Measurements from ENCODE around the gene SLC7A10.

SLC7A10 gene

DNA sequence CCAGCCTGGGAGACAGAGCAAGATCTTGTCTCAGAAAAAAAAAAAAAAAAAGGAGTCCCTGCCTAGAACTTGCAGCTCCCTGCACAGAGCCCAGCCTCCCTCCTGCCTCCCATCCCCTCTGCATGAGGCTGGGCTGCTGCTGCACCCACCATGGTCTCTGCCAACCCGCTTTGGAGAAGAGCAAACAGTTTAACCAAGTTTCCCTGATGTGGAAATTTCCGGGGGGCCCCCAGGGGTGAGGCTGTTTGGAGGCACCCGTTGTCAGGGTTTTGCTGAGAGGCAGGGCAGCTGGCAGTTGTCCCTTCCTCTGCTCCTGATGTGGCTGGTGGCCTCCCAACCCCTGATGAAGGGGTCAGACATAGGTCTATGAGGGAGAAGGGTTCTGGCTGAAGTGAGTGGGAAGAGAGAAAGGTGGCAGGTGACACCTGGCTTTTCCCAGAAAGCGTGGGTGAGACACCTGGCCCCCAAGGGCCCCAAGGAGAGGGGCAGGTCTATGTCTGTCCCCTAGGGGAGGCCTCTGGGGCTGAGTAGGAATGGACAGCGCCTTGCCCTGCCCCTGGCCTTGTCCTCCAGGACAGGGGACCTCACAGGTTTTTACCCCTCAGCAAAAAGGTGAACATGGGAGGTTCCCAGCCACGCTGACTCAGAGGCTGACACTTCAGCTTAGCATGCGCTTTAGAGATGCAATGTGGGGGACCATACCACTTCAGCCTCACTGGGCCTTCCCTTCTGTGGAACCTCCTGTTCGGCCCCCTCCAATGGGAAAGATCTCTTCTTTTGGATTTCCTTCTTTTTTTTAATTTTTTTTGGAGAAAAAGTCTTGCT lies 26.0 kb downstream of the SLC7A10 start:
- no peak overlapping the region for H3K27ac ChIP-seq (ENCODE audit: low read depth, low read length, severe bottlenecking)
- WGBS, 2 experiments (ENCODE audit: insufficient coverage in 2 of 2), result 79 to 93% methylated on average over 6 to 8 of the region's 8 CpGs
- H3K4me3 ChIP-seq (ENCODE audit: extremely low read depth, insufficient read depth, low read length, poor library complexity, severe bottlenecking), result no peak overlapping the region
- no peaks in the 10 kb centered on the region for H3K9me3 ChIP-seq (ENCODE audit: control insufficient read depth, low read length)
- peaks cover 28% of the 10 kb centered on the region for H3K36me3 ChIP-seq (ENCODE audit: control insufficient read depth, insufficient read depth, low read length)
- H3K4me1 ChIP-seq (ENCODE audit: control insufficient read depth, insufficient read depth, low read length, poor library complexity, severe bottlenecking), result no peaks in the 10 kb centered on the region

DNA sequence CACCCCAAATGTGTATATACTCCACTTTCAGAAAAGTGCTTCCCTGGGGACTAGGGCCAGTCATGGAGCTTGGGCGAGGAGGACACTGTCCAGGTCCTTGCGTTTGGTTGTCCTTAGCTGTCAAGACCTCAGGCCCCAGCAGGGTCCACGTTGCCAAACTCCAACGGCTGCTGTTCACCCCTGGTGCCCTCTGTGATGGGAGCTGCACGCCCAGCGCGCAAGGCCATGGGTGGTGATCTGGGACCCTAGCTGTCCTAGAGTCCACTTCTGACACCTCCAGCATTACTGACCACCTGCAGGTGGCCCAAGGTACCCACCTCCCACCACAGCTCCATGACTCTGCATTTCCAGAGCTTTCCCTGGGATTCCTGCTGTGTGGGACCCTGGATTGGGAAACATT lies 27.5 kb downstream of the SLC7A10 start:
- Histone ChIP-seq H3K9me3 (ENCODE audit: control insufficient read depth, low read length) (no peaks in the 10 kb centered on the region), H3K4me1 (ENCODE audit: control insufficient read depth, insufficient read depth, low read length, poor library complexity, severe bottlenecking) (no peaks in the 10 kb centered on the region), H3K36me3 (ENCODE audit: control insufficient read depth, insufficient read depth, low read length) (peaks cover 18% of the 10 kb centered on the region), H3K27ac (ENCODE audit: low read depth, low read length, severe bottlenecking) (no peak overlapping the region), H3K4me3 (ENCODE audit: extremely low read depth, insufficient read depth, low read length, poor library complexity, severe bottlenecking) (no peak overlapping the region)
- 88 to 97% methylated on average over 6 to 7 of the region's 7 CpGs for WGBS, 2 experiments (ENCODE audit: insufficient coverage in 2 of 2)

DNA sequence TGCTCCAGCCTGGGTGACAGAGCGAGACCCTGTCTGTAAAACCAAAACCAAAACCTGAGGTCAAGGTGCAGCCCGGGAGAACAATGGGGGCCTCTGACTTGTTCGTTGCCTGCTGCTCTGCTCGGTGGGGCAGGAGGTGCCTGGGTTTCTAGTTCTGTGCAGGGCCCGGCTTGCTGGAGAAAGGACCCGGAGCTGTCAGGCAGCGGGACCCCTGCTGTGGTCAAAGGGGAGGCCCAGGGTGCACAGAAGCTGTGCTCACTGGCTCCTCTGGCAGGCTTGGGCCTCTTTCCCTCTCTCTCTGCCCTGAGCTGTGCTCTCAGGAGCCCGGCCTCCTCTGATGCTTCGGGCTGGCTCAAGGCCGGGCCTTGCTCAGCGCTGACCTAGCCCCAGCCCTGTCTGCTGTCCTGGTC lies 28.1 kb downstream of the SLC7A10 start:
- H3K4me1 ChIP-seq (ENCODE audit: control insufficient read depth, insufficient read depth, low read length, poor library complexity, severe bottlenecking), result no peaks in the 10 kb centered on the region
- no peak overlapping the region for H3K4me3 ChIP-seq (ENCODE audit: extremely low read depth, insufficient read depth, low read length, poor library complexity, severe bottlenecking)
- peaks cover 18% of the 10 kb centered on the region for H3K36me3 ChIP-seq (ENCODE audit: control insufficient read depth, insufficient read depth, low read length)
- 92 to 95% methylated on average over 8 to 9 of the region's 11 CpGs for WGBS, 2 experiments (ENCODE audit: insufficient coverage in 2 of 2)
- H3K9me3 ChIP-seq (ENCODE audit: control insufficient read depth, low read length), result no peaks in the 10 kb centered on the region
- no peak overlapping the region for H3K27ac ChIP-seq (ENCODE audit: low read depth, low read length, severe bottlenecking)

DNA sequence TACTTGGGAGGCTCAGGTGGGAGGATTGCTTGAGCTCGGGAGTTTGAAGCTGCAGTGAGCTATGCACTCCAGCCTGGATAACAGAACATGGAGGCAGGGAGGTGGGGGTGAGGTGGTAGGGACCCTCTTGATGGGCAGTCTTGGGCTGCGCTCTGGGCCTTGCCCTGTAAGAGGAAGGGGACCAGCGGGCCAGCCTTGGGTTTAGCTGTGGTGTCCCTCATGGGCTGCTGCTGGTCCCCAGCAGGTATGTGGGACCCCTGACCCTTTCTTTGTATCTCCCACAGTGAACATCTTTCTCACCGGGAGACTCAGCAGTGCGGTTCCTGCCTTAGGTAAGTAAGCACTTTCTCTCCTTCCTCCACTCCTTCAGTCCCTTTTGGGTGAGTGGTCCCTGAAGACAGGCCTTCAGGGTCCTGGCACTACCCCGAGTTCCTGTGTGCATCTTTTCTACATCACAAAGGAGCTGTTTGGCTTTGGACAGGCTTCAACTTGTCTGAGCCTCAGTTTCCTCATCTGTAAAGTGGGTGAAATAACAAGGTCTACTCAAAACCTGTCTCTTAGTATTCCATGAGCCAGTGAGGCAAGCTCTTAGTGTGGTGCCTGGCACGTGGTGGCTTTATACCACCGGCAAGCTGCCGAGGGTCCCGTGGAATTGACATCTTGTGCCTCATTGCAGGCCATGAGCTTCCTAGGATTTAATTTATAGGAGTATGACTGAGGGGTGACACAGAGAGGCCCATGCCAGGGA lies 29.0 kb downstream of the SLC7A10 start:
- H3K9me3 ChIP-seq (ENCODE audit: control insufficient read depth, low read length), result no peaks in the 10 kb centered on the region
- WGBS, 2 experiments (ENCODE audit: insufficient coverage in 2 of 2), result 92 to 98% methylated on average over 9 of the region's 10 CpGs
- H3K4me3 ChIP-seq (ENCODE audit: extremely low read depth, insufficient read depth, low read length, poor library complexity, severe bottlenecking), result no peak overlapping the region
- H3K4me1 ChIP-seq (ENCODE audit: control insufficient read depth, insufficient read depth, low read length, poor library complexity, severe bottlenecking), result no peaks in the 10 kb centered on the region
- no peak overlapping the region for H3K27ac ChIP-seq (ENCODE audit: low read depth, low read length, severe bottlenecking)
- peaks cover 15% of the 10 kb centered on the region for H3K36me3 ChIP-seq (ENCODE audit: control insufficient read depth, insufficient read depth, low read length)

DNA sequence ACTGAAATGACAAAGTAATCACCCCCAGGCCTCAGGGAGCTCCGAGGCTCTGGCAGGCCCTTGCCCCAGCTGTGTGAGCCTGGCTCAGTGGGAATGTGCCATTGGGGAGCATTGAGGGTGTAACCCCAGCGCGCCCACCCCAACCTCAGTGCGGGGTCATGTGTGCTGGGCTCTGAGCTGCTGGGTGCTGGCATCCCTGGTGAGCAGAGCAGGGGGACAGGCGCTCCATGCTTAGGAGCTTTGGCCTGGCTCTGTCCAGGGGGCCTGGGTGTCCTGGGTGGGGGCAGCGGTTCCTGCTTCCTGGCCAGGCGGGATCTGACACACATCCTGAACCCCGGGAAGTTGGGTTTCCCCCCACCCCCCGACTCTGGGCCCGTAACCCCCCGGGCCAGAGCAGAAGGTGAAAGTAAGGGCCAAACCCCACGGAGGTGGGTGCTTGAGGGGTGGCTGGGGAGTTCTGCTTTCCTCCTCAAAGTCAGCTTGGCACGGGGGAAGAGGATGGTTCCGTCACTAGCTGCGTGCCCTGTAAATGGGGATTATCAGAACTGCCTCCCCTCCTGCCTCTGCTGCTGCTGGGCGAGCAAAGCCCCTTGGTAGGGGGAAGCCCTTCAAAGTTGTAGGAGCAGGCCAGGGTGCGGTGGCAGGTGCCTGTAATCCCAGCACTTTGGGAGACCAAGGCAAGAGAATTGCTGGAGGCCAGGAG lies 29.9 kb downstream of the SLC7A10 start:
- H3K36me3 ChIP-seq (ENCODE audit: control insufficient read depth, insufficient read depth, low read length), result peaks cover 15% of the 10 kb centered on the region
- H3K4me3 ChIP-seq (ENCODE audit: extremely low read depth, insufficient read depth, low read length, poor library complexity, severe bottlenecking), result peak overlapping the region; percentile 60
- H3K9me3 ChIP-seq (ENCODE audit: control insufficient read depth, low read length), result no peaks in the 10 kb centered on the region
- WGBS, 2 experiments (ENCODE audit: insufficient coverage in 2 of 2), result 87 to 92% methylated on average over 7 to 12 of the region's 17 CpGs
- H3K27ac ChIP-seq (ENCODE audit: low read depth, low read length, severe bottlenecking), result no peak overlapping the region
- no peaks in the 10 kb centered on the region for H3K4me1 ChIP-seq (ENCODE audit: control insufficient read depth, insufficient read depth, low read length, poor library complexity, severe bottlenecking)

DNA sequence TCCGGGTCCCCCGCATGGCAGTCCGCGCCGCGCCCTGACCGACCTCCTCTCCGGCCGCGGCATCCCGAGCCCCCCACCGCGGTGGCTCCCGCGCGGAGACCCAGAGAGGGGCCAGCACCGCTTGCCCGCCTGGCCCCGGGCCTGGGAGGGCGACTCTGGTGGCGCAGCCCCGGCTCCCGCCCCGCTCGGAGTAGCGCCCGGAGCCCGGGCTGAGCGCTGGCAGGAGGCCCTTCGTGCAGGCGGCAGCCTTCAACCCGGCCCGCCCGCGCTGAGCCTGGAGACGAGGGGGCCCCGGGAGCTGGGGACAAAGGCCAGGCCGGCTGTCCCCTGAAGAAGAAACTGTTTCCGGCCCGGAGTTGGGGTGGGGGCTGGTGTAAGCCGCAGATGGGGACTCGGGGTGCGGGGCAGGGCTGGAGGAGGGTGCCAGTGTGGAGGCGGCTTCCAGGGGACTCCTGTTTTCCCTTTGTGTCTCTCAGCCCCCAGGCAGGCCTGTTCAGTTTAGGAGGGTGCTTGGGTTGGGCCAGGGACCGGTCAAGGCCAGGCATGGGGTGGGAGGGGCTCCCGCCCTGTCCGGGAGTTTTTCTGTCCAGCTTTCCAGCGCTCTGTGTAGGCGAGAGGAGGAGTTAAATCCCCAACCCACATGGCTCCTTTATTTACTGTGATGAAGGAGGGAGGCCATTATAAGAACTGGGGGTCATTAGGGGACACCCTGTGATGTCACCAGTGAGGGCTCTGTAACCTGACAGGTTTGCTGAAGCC lies 30.6 kb downstream of the SLC7A10 start:
- Histone ChIP-seq H3K27ac (ENCODE audit: low read depth, low read length, severe bottlenecking) (no peak overlapping the region), H3K4me1 (ENCODE audit: control insufficient read depth, insufficient read depth, low read length, poor library complexity, severe bottlenecking) (no peaks in the 10 kb centered on the region), H3K36me3 (ENCODE audit: control insufficient read depth, insufficient read depth, low read length) (peaks cover 15% of the 10 kb centered on the region), H3K4me3 (ENCODE audit: extremely low read depth, insufficient read depth, low read length, poor library complexity, severe bottlenecking) (peak overlapping the region; percentile 60), H3K9me3 (ENCODE audit: control insufficient read depth, low read length) (no peaks in the 10 kb centered on the region)
- WGBS, 2 experiments (ENCODE audit: insufficient coverage in 2 of 2), result 0 to 1% methylated on average over 28 to 35 of the region's 49 CpGs

DNA sequence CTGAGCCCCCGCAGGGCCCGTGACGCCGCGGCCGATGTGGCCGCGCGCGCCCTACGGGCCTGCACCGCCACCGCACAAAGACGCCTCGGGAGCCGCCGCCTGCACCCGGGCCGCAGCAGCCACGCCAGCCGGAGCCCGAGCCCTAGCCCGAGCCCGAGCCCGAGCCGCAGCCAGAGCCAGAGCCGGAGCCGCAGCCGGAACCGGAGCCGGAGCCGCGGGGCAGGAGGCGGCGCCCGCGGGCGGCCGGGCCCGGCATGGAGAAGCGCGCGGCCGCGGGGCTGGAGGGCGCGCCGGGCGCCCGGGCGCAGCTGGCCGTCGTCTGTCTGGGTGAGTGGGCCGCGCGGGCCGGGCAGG lies 31.1 kb downstream of the SLC7A10 start:
- H3K4me3 ChIP-seq (ENCODE audit: extremely low read depth, insufficient read depth, low read length, poor library complexity, severe bottlenecking), result peak overlapping the region; percentile 60
- WGBS, 2 experiments (ENCODE audit: insufficient coverage in 2 of 2), result 0 to 1% methylated on average over 35 to 50 of the region's 57 CpGs
- H3K4me1 ChIP-seq (ENCODE audit: control insufficient read depth, insufficient read depth, low read length, poor library complexity, severe bottlenecking), result no peaks in the 10 kb centered on the region
- H3K9me3 ChIP-seq (ENCODE audit: control insufficient read depth, low read length), result no peaks in the 10 kb centered on the region
- no peak overlapping the region for H3K27ac ChIP-seq (ENCODE audit: low read depth, low read length, severe bottlenecking)
- peaks cover 15% of the 10 kb centered on the region for H3K36me3 ChIP-seq (ENCODE audit: control insufficient read depth, insufficient read depth, low read length)

DNA sequence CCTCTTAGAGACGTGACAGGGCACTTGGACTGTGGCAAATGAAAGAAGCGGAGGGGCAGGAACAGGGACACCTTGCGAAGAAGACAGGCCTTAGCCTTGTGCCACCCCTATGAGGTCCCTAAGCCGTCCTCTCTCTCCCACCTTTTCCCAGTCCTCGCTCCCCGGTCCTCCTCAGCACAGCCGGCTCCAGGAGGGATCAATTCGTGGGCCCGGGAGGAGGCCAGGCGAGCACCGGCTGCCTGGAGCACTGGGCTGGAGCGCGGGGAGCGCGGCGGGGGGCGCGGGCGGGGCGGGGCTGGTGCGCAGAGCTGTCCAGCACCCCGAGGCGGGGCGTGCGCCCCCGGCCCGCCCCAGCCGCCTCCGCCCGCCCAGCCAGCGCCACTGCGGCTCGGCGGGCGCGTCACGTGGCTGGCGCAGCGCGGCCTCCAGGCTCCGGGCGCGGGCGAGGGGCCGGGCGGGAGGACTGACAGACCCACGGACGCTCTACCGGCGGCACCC lies 31.7 kb downstream of the SLC7A10 start, which contains the start of gene LRP3:
LRP3 (plus strand) TSS at position 466 of the 498 bp plus-strand sequence. CDS start 456 bp downstream, outside the sequence.
- WGBS, 2 experiments (ENCODE audit: insufficient coverage in 2 of 2), result 3 to 17% methylated on average over 14 to 29 of the region's 50 CpGs
- H3K27ac ChIP-seq (ENCODE audit: low read depth, low read length, severe bottlenecking), result no peak within 1 kb of the TSS

DNA sequence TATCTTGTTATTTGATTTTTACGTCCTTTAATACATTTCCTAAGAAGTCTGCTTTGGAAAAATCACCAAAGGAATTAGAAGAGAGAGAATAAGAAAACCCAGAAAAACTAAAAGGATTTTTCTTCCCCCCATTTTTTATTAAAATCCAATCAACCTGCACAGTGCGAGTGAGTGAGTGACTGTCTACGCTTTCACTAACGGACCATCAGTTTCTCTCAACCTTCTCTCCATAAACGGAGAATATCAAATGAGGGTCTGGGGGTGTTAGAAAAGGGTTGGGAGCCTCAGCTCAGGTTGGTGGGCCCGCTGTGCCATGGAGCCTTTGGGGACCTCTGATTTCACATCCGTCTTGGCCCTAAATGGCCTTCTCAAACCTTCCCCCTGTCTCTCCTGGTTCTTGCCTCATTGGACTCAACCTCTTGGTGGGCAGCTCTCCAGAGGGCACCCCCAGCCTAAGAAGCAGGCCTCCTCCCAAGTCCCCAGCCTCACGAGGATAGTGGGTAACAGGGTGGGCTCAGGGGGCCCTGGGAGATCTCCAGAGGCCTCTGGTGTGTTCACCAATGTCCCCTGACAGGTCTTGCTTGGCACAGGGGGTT lies 32.3 kb downstream of the SLC7A10 start:
- Histone ChIP-seq H3K9me3 (ENCODE audit: control insufficient read depth, low read length) (no peaks in the 10 kb centered on the region), H3K4me1 (ENCODE audit: control insufficient read depth, insufficient read depth, low read length, poor library complexity, severe bottlenecking) (no peaks in the 10 kb centered on the region), H3K36me3 (ENCODE audit: control insufficient read depth, insufficient read depth, low read length) (peaks cover 14% of the 10 kb centered on the region), H3K4me3 (ENCODE audit: extremely low read depth, insufficient read depth, low read length, poor library complexity, severe bottlenecking) (peak overlapping the region; percentile 8), H3K27ac (ENCODE audit: low read depth, low read length, severe bottlenecking) (no peak overlapping the region)
- WGBS, 2 experiments (ENCODE audit: insufficient coverage in 2 of 2), result 80 to 92% methylated on average over 2 of the region's 8 CpGs

More for the DNA sequence above, 31.7 kb downstream of the SLC7A10 start, which contains the start of gene LRP3:
- Histone ChIP-seq H3K4me1 (ENCODE audit: control insufficient read depth, insufficient read depth, low read length, poor library complexity, severe bottlenecking) (no peaks in the 10 kb centered on the region), H3K4me3 (ENCODE audit: extremely low read depth, insufficient read depth, low read length, poor library complexity, severe bottlenecking) (peak within 1 kb of the TSS; percentile 60), H3K9me3 (ENCODE audit: control insufficient read depth, low read length) (no peaks in the 10 kb centered on the region), H3K36me3 (ENCODE audit: control insufficient read depth, insufficient read depth, low read length) (peaks cover 15% of the 10 kb centered on the region)

All from mesodermal cell (in vitro differentiated cells).